ENCODE results near the gene GPRIN2. TPM values are rescaled to one million over a fixed set of nuclear protein-coding genes. Genes with fewer than 3 reads are reported as not detected.

GPRIN2 gene
- total RNA-seq, 1 donor from 2014 or later = 3.0 TPM

DNA sequence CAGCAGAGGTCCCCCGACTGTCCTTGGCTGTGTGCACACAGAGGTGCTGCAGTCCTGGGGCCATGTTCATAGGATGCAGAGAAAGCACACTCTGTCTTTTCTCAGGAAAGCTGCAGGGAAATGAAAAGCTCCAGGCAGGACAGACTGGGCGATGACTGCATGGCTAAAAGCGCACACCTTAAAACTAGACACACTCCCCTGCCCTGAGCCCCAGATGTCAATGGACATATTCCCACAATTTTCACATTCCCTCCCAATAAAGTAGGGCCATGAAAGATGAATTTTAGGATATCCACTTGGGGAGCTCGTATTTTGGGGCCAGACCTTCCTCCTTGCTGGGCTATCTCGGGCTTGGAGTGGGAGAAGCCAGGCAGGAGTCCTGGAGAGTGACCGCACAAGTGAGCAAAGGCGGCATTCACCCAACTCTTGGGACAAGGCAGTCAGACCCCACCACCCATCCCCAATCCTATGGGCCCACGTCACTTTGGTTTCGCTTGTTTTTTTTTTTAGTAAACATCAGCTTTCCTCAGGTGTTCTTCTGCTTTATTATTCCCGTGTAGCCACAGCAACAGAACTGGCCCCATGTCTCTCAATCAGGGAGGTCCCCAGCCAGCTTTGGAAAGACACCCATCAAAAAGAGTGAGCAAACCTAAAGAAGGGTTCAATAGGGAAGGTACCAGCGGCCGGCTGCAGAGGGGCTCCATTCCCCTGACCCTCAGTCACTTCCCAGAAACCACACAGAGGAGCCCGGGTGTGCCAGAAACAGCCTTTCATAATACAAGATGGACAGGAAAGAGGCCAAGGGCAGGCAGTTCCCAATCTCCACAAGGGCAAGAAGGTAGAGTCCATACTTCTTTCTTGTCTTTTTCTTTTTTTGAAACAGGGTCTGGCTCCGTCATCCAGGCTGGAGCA lies 12.7 kb downstream of the GPRIN2 start:
- H3K4me3 Mint-ChIP-seq (ENCODE audit: unreplicated experiment) = no peak overlapping the region
- Histone ChIP-seq H3K4me3 (ENCODE audit: insufficient read depth, low read depth, low read length) (no peak overlapping the region), H3K4me1 (ENCODE audit: insufficient read depth, low read length) (peaks cover 12% of the 10 kb centered on the region), H3K4me2 (ENCODE audit: low read length) (no peak overlapping the region), H3K27me3 (ENCODE audit: insufficient read depth, low read length) (peaks cover 20% of the 10 kb centered on the region), H3K36me3 (ENCODE audit: insufficient read depth, low read length) (no peaks in the 10 kb centered on the region), H3K9ac (ENCODE audit: low read length) (no peak overlapping the region), H3K9me3 (ENCODE audit: insufficient read depth, low read depth, low read length) (no peaks in the 10 kb centered on the region), H2AFZ (ENCODE audit: low read depth, low read length) (no peak overlapping the region), H4K20me1 (ENCODE audit: insufficient read depth, low read length) (no peaks in the 10 kb centered on the region), H3K27ac (ENCODE audit: low read depth, low read length) (no peak overlapping the region), H3K79me2 (ENCODE audit: insufficient read depth, low read length) (no peaks in the 10 kb centered on the region)
- H3K36me3 Mint-ChIP-seq (ENCODE audit: low read depth, unreplicated experiment) = peaks cover 2% of the 10 kb centered on the region
- H3K27me3 Mint-ChIP-seq (ENCODE audit: low read depth, unreplicated experiment) = peaks cover 13% of the 10 kb centered on the region
- TF ChIP-seq, protein P1, sequence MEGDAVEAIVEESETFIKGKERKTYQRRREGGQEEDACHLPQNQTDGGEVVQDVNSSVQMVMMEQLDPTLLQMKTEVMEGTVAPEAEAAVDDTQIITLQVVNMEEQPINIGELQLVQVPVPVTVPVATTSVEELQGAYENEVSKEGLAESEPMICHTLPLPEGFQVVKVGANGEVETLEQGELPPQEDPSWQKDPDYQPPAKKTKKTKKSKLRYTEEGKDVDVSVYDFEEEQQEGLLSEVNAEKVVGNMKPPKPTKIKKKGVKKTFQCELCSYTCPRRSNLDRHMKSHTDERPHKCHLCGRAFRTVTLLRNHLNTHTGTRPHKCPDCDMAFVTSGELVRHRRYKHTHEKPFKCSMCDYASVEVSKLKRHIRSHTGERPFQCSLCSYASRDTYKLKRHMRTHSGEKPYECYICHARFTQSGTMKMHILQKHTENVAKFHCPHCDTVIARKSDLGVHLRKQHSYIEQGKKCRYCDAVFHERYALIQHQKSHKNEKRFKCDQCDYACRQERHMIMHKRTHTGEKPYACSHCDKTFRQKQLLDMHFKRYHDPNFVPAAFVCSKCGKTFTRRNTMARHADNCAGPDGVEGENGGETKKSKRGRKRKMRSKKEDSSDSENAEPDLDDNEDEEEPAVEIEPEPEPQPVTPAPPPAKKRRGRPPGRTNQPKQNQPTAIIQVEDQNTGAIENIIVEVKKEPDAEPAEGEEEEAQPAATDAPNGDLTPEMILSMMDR (IDR thresholded peaks at IDR 0.05; ENCODE audit: insufficient read depth, low read depth, low read length) = no peak
- no peak for TF ChIP-seq EZH2 (IDR thresholded peaks at IDR 0.05; ENCODE audit: insufficient read depth, low read length)
- FAIRE-seq (no peak), DNase-seq (ENCODE audit: low read depth) (no peak)
- H3K9me3 Mint-ChIP-seq (ENCODE audit: unreplicated experiment) = peaks cover 2% of the 10 kb centered on the region
- H3K27ac Mint-ChIP-seq (ENCODE audit: unreplicated experiment) = no peak overlapping the region
- H3K4me1 Mint-ChIP-seq (ENCODE audit: low read depth, unreplicated experiment) = peaks cover 15% of the 10 kb centered on the region

DNA sequence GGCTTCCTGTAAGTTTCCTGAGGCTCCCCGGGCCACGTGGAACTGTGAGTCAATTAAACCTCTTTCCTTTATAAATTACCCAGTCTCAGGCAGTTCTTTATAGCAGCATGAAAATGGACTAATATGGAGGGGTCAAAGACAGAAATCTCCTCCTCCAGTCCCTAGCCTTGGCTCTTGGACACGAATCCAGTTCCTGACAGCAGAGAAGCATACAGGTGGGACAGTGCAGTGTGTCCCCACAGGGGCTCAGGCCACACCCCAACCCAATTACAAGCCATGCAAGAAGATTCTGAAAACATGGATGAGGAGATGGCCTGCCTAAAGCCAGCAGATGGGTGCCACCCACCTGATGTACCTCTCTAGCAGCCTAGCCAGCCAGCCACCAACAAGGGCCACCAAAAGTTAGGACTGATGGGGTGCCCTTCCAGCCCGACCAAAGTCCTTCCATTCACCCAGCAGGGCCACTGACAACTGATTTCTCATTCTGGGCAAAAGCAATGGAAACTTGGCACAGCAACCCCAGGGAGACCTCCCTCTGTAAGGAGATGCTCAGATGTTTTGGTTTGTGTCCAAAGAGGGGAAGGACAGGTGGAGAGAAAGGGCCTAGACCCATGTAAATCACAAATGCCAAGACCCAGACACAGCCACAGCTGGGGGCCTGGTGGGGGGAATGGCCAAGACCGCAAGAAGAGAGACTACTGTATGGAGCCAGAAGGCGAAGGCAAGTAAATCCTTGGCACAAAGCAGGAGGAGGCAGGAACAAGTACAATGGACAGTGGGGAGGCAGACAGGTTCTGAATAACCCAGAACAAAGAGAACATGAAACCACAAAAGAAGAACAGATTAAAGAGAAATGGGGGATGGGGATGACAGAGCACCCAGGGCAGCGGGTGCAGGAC lies 13.6 kb downstream of the GPRIN2 start:
- H3K4me2 ChIP-seq (ENCODE audit: low read length) = no peak overlapping the region
- no peak overlapping the region for H3K27ac Mint-ChIP-seq (ENCODE audit: unreplicated experiment)
- no peak for DNase-seq (ENCODE audit: low read depth)

More for the DNA sequence above, 13.6 kb downstream of the GPRIN2 start:
- Histone ChIP-seq H3K36me3 (ENCODE audit: insufficient read depth, low read length) (no peaks in the 10 kb centered on the region), H2AFZ (ENCODE audit: low read depth, low read length) (no peak overlapping the region), H3K4me3 (ENCODE audit: insufficient read depth, low read depth, low read length) (no peak overlapping the region), H3K9ac (ENCODE audit: low read length) (no peak overlapping the region), H3K27ac (ENCODE audit: low read depth, low read length) (no peak overlapping the region), H3K27me3 (ENCODE audit: insufficient read depth, low read length) (peaks cover 25% of the 10 kb centered on the region), H3K79me2 (ENCODE audit: insufficient read depth, low read length) (no peaks in the 10 kb centered on the region), H3K4me1 (ENCODE audit: insufficient read depth, low read length) (peaks cover 12% of the 10 kb centered on the region), H3K9me3 (ENCODE audit: insufficient read depth, low read depth, low read length) (no peaks in the 10 kb centered on the region), H4K20me1 (ENCODE audit: insufficient read depth, low read length) (no peaks in the 10 kb centered on the region)
- peaks cover 19% of the 10 kb centered on the region for H3K27me3 Mint-ChIP-seq (ENCODE audit: low read depth, unreplicated experiment)
- TF ChIP-seq, protein P1 (IDR thresholded peaks at IDR 0.05; ENCODE audit: insufficient read depth, low read depth, low read length) = no peak
- TF ChIP-seq EZH2 (IDR thresholded peaks at IDR 0.05; ENCODE audit: insufficient read depth, low read length) = no peak
- FAIRE-seq = no peak
- H3K36me3 Mint-ChIP-seq (ENCODE audit: low read depth, unreplicated experiment) = peaks cover 2% of the 10 kb centered on the region
- H3K4me3 Mint-ChIP-seq (ENCODE audit: unreplicated experiment) = peak overlapping the region; percentile 55
- H3K4me1 Mint-ChIP-seq (ENCODE audit: low read depth, unreplicated experiment) = peaks cover 8% of the 10 kb centered on the region
- H3K9me3 Mint-ChIP-seq (ENCODE audit: unreplicated experiment) = peaks cover 2% of the 10 kb centered on the region

Measured in astrocyte (in vitro differentiated cells and primary cell).